SK-N-SH (cell line): Measurements from ENCODE around the gene SPG11. TPM values are rescaled to one million over a fixed set of nuclear protein-coding genes. Genes with fewer than 3 reads are reported as not detected.

Experiments
- CTCF ChIA-PET: fragments of 300-600, 350-600 bp; formaldehyde crosslinking; extraction: SDS; loops from one replicate; lab custom pipeline; 2021; lab: Yijun Ruan, JAX
- POLR2A ChIA-PET: fragments of 350-600 bp; sonication (Branson Sonifier 250); formaldehyde crosslinking; extraction: SDS; loops from one replicate; lab custom pipeline; 2020; ENCODE audit warnings: antibody characterized with exemption, inconsistent platforms; lab: Yijun Ruan, JAX
- DNase-seq: peaks from one replicate; pipeline ENCODE4 v3.0.0; 2012
- H2AFZ ChIP-seq: fragments of 200-600 bp; sonication (generic); 2 replicates; pipeline ENCODE4 v1.8.1; 2016; ENCODE audit warnings: antibody characterized with exemption, mild to moderate bottlenecking, low read depth
- H3F3A ChIP-seq: fragments of 200-600 bp; sonication (generic); replicated peaks from 2 replicates; pipeline ENCODE3; 2016; ENCODE audit warnings: antibody characterized with exemption, mild to moderate bottlenecking; ENCODE audit not compliant: insufficient read depth
- H3K27ac ChIP-seq, 2 experiments: fragments of 200-500 bp in 1 of 2; fragments of 200-600 bp in 1 of 2; sonication (Bioruptor generic) in 1 of 2; sonication (generic), shearing (Covaris generic) in 1 of 2; 2 replicates each; pipeline versions ENCODE4 v1.5.1 to v1.6.1; 2014 to 2016; ENCODE audit warnings: low read depth in 2 of 2, inconsistent platforms in 1 of 2, low read length in 1 of 2, mild to moderate bottlenecking in 1 of 2, mixed read lengths in 1 of 2
- H3K27me3 ChIP-seq: fragments of 200-600 bp; sonication (generic), shearing (Covaris generic); 2 replicates; pipeline ENCODE4 v1.6.1; 2016; ENCODE audit warnings: mixed run types; ENCODE audit not compliant: insufficient read depth
- H3K36me3 ChIP-seq, 2 experiments: fragments of 200-500 bp in 1 of 2; fragments of 200-600 bp in 1 of 2; sonication (Bioruptor generic) in 1 of 2; sonication (generic) in 1 of 2; replicated peaks in 1 of 2; 2 replicates each; pipeline versions ENCODE3 to v1.5.1; 2014 to 2016; ENCODE audit warnings: low read length in 1 of 2, mild to moderate bottlenecking in 1 of 2; ENCODE audit not compliant: insufficient read depth in 2 of 2, control insufficient read depth in 1 of 2
- H3K4me1 ChIP-seq, 2 experiments: fragments of 200-500 bp in 1 of 2; fragments of 200-600 bp in 1 of 2; sonication (Bioruptor generic) in 1 of 2; sonication (generic), shearing (Covaris generic) in 1 of 2; 2 replicates each; pipeline versions ENCODE4 v1.5.1 to v1.6.1; 2014 to 2016; ENCODE audit warnings: low read depth in 1 of 2, low read length in 1 of 2, mixed run types in 1 of 2; ENCODE audit not compliant: insufficient read depth in 2 of 2, control insufficient read depth in 1 of 2
- H3K4me2 ChIP-seq: fragments of 200-600 bp; sonication (generic), shearing (Covaris generic); 2 replicates; pipeline ENCODE4 v1.6.1; 2017; ENCODE audit warnings: mixed run types
- H3K4me3 ChIP-seq, 2 experiments: fragments of 200-500 bp in 1 of 2; fragments of 200-600 bp in 1 of 2; sonication (Bioruptor generic) in 1 of 2; sonication (generic), shearing (Covaris generic) in 1 of 2; 2 replicates each; pipeline versions ENCODE4 v1.5.1 to v1.8.1; 2014 to 2016; ENCODE audit warnings: low read depth in 2 of 2, inconsistent platforms in 1 of 2, low read length in 1 of 2, mild to moderate bottlenecking in 1 of 2, mixed read lengths in 1 of 2, moderate library complexity in 1 of 2
- H3K79me2 ChIP-seq: fragments of 200-600 bp; sonication (generic); 2 replicates; pipeline ENCODE4 v1.8.1; 2017; ENCODE audit warnings: mild to moderate bottlenecking; ENCODE audit not compliant: insufficient read depth
- H3K9ac ChIP-seq: fragments of 200-600 bp; sonication (generic); 2 replicates; pipeline ENCODE4 v1.6.1; 2017; ENCODE audit warnings: mixed run types
- H3K9me2 ChIP-seq: fragments of 200-600 bp; sonication (generic); 2 replicates; pipeline ENCODE4 v1.6.1; 2017; ENCODE audit warnings: mixed run types
- H3K9me3 ChIP-seq: fragments of 200-600 bp; sonication (generic); 2 replicates; pipeline ENCODE4 v1.6.1; 2017; ENCODE audit warnings: mixed run types, mild to moderate bottlenecking, moderate library complexity
- H4K20me1 ChIP-seq: fragments of 200-600 bp; sonication (generic); 2 replicates; pipeline ENCODE4 v1.6.1; 2017; ENCODE audit warnings: mild to moderate bottlenecking, mixed run types; ENCODE audit not compliant: insufficient read depth
- CHD2 ChIP-seq: fragments of 150-350 bp; IDR thresholded peaks from 2 replicates; pipeline ENCODE4 v1.6.1; 2018; ENCODE audit warnings: low read length; ENCODE audit not compliant: partially characterized antibody
- ELF1 ChIP-seq: IDR thresholded peaks from 2 replicates; pipeline ENCODE4 v1.4.0; 2012
- EP300 ChIP-seq, 2 experiments: IDR thresholded peaks; 2 replicates each; pipeline versions ENCODE4 v1.4.0 to v1.6.1; 2012; ENCODE audit warnings: borderline replicate concordance in 1 of 2, low read depth in 1 of 2, low read length in 1 of 2
- FOSL2 ChIP-seq: IDR thresholded peaks from 2 replicates; pipeline ENCODE4 v1.4.0; 2012; ENCODE audit warnings: low read depth, mild to moderate bottlenecking, moderate library complexity, borderline replicate concordance
- FOXJ3 ChIP-seq: sonication (generic); formaldehyde crosslinking; IDR thresholded peaks from 2 replicates; pipeline ENCODE4 v1.5.1; 2020; ENCODE audit warnings: mild to moderate bottlenecking, missing genetic modification reagents
- JUND ChIP-seq: IDR thresholded peaks from 2 replicates; pipeline ENCODE4 v1.4.0; 2012
- MEF2A ChIP-seq: IDR thresholded peaks from 2 replicates; pipeline ENCODE4 v1.4.0; 2012; ENCODE audit warnings: low read depth, borderline replicate concordance
- NFIC ChIP-seq: IDR thresholded peaks from 2 replicates; pipeline ENCODE4 v1.4.0; 2012; ENCODE audit warnings: borderline replicate concordance
- NRF1 ChIP-seq: IDR thresholded peaks from 2 replicates; pipeline ENCODE4 v1.6.1; 2012; ENCODE audit warnings: low read depth, mild to moderate bottlenecking, low read length
- RAD21 ChIP-seq: IDR thresholded peaks from 2 replicates; pipeline ENCODE4 v1.6.1; 2012; ENCODE audit warnings: mild to moderate bottlenecking, low read length
- RCOR1 ChIP-seq: fragments of 150-350 bp; IDR thresholded peaks from 2 replicates; pipeline ENCODE4 v1.6.1; 2017; ENCODE audit warnings: antibody characterized with exemption, low read length
- RFX5 ChIP-seq: IDR thresholded peaks from 2 replicates; pipeline ENCODE4 v1.6.1; 2012; ENCODE audit warnings: mild to moderate bottlenecking, improper control_type of control experiment, low read length
- RXRA ChIP-seq: IDR thresholded peaks from 2 replicates; pipeline ENCODE4 v1.4.0; 2012; ENCODE audit warnings: low read depth, mild to moderate bottlenecking, borderline replicate concordance
- SIN3A ChIP-seq: IDR thresholded peaks from 2 replicates; pipeline ENCODE4 v1.6.1; 2012; ENCODE audit warnings: low read depth, mild to moderate bottlenecking, low read length, moderate library complexity, borderline replicate concordance
- SMC3 ChIP-seq: IDR thresholded peaks from 2 replicates; pipeline ENCODE4 v1.6.1; 2012; ENCODE audit warnings: low read depth, low read length, improper control_type of control experiment
- TAF1 ChIP-seq: IDR thresholded peaks from 2 replicates; pipeline ENCODE4 v1.6.1; 2012; ENCODE audit warnings: low read depth, mild to moderate bottlenecking, low read length, moderate library complexity, borderline replicate concordance
- WGBS: methylation state at CpG from one replicate; pipeline ENCODE4 v1.1.6; 2017; ENCODE audit warnings: low lambda C conversion rate; 5-methylcytosine and 5-hydroxymethylcytosine counted together
- polyA plus RNA-seq, 3 experiments: library from polyadenylated mRNA; depleted of rRNA; stranded (reverse); fragments of >200 nt; gene quantifications; 2 replicates each; pipeline ENCODE4 v1.2.3, GENCODE V29; 2012
- TF ChIP-seq, protein P1 (sequence below): IDR thresholded peaks from 2 replicates; pipeline ENCODE4; 2012
- TF ChIP-seq, protein P2 (sequence below): fragments of 200-600 bp; sonication (generic); IDR thresholded peaks from 2 replicates; pipeline ENCODE4 v1.6.1; 2017; ENCODE audit warnings: antibody characterized with exemption, mild to moderate bottlenecking, moderate library complexity
- TF ChIP-seq, protein P3 (sequence below): IDR thresholded peaks from 2 replicates; pipeline ENCODE4 v1.6.1; 2012; ENCODE audit warnings: mild to moderate bottlenecking, low read depth, low read length, moderate library complexity

The SPG11 gene, protein sequence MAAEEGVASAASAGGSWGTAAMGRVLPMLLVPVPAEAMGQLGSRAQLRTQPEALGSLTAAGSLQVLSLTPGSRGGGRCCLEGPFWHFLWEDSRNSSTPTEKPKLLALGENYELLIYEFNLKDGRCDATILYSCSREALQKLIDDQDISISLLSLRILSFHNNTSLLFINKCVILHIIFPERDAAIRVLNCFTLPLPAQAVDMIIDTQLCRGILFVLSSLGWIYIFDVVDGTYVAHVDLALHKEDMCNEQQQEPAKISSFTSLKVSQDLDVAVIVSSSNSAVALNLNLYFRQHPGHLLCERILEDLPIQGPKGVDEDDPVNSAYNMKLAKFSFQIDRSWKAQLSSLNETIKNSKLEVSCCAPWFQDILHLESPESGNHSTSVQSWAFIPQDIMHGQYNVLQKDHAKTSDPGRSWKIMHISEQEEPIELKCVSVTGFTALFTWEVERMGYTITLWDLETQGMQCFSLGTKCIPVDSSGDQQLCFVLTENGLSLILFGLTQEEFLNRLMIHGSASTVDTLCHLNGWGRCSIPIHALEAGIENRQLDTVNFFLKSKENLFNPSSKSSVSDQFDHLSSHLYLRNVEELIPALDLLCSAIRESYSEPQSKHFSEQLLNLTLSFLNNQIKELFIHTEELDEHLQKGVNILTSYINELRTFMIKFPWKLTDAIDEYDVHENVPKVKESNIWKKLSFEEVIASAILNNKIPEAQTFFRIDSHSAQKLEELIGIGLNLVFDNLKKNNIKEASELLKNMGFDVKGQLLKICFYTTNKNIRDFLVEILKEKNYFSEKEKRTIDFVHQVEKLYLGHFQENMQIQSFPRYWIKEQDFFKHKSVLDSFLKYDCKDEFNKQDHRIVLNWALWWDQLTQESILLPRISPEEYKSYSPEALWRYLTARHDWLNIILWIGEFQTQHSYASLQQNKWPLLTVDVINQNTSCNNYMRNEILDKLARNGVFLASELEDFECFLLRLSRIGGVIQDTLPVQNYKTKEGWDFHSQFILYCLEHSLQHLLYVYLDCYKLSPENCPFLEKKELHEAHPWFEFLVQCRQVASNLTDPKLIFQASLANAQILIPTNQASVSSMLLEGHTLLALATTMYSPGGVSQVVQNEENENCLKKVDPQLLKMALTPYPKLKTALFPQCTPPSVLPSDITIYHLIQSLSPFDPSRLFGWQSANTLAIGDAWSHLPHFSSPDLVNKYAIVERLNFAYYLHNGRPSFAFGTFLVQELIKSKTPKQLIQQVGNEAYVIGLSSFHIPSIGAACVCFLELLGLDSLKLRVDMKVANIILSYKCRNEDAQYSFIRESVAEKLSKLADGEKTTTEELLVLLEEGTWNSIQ (N-terminal part only)
- polyA plus RNA-seq (2012; rRNA removed), result 36.3 and 48.7 TPM in 2 replicates
- 23.3 and 28.3 TPM in 2 replicates for polyA plus RNA-seq (2012; cell fraction: cytosol; rRNA removed)
- 126 and 140 TPM in 2 replicates for polyA plus RNA-seq (2012; cell fraction: nucleus; rRNA removed)

DNA sequence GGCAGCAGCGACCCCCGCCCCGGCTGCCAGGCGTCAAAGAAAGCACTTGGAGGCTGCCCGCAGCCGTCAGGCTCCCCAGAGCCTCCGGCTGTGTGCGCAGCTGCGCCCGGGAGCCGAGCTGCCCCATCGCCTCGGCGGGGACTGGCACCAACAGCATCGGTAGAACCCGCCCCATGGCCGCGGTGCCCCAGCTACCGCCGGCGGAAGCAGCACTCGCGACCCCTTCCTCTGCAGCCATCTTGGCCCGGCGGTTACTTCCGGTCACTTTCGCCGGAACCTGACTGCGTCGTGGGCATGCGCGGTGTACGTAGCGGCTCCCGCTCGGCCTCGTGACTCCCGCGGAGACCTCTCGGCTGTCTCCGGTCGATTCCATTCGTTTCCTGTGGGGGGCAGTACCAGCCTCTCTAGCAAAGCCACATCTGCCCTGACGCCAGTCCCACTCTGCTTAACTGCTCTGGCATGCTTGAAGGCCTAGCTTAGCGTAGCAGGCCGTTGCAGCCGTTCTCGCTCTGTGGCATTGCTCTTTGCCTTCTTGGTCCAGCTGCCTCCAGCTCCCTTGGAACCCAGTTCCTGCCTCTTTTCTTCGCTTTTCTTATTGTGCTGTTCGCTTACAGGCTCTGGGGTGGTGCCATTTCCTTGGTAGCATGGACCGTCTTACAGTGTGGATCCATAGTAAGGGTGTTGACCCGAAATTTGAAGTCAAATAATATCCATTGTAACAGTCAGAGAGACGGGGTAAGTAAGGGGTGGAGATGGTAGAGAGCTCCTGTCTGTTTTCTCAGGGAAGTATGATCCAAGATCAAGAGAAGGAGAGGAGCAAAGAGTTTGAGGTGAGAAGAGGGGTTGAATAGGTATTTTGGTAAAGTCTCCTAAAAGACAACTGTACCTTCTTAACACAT is at the start of gene SPG11:
TSS of gene SPG11 (minus strand) at position 253 of the 899 bp plus-strand sequence. CDS start at position 238, 15 bp downstream.
- Histone ChIP-seq H3K36me3 (peaks cover 12 to 22% of the 10 kb centered on the region in 2 experiments), H3K9me3 (no peaks in the 10 kb centered on the region), H3K4me3 (peak within 1 kb of the TSS; percentile 90 to 95), H3K27me3 (no peaks in the 10 kb centered on the region), H2AFZ (peak within 1 kb of the TSS; percentile 98), H3K27ac (peak within 1 kb of the TSS; percentile 84 to 93), H3K79me2 (peaks cover 28% of the 10 kb centered on the region), H4K20me1 (no peaks in the 10 kb centered on the region), H3K4me1 (peaks cover 7% of the 10 kb centered on the region in 2 experiments; a peak in 3 of 4 replicates), H3K9ac (peak within 1 kb of the TSS; percentile 92), H3K4me2 (peak within 1 kb of the TSS; percentile 85), H3K9me2 (no peaks in the 10 kb centered on the region), H3F3A (peaks cover 3% of the 10 kb centered on the region)
- ChIA-PET POLR2A (interaction anchor here (0.6 to 3.0 kb wide), 12 partner anchors 14 to 260 kb away, joined by 3 to 22 read pairs (median 4); partner anchors contain the start of genes B2M, EIF3J, PATL2 and TRIM69), CTCF (interaction anchor here (0.6 to 3.4 kb wide), 32 partner anchors 9 to 811 kb away, joined by 3 to 66 read pairs (median 4); partner anchors contain the start of genes B2M, EIF3J, PATL2 and TRIM69)
- 70% methylated on average over 10 of the region's 53 CpGs for WGBS
- peak; percentile 94 for DNase-seq
- no peak for TF ChIP-seq FOSL2
- peak; percentile 85 for TF ChIP-seq TAF1
- no peak for TF ChIP-seq RCOR1
- TF ChIP-seq SMC3, result peak; percentile 90
- peak; percentile 74 for TF ChIP-seq ELF1
- TF ChIP-seq RAD21, result peak; percentile 88
- TF ChIP-seq, protein P1, sequence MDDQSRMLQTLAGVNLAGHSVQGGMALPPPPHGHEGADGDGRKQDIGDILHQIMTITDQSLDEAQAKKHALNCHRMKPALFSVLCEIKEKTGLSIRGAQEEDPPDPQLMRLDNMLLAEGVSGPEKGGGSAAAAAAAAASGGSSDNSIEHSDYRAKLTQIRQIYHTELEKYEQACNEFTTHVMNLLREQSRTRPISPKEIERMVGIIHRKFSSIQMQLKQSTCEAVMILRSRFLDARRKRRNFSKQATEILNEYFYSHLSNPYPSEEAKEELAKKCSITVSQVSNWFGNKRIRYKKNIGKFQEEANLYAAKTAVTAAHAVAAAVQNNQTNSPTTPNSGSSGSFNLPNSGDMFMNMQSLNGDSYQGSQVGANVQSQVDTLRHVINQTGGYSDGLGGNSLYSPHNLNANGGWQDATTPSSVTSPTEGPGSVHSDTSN, result 0 out of 2 replicates have a peak, but pooled peaks have one; percentile 7
- peak; percentile 93 for TF ChIP-seq NRF1
- TF ChIP-seq RXRA, result no peak
- TF ChIP-seq, protein P2, sequence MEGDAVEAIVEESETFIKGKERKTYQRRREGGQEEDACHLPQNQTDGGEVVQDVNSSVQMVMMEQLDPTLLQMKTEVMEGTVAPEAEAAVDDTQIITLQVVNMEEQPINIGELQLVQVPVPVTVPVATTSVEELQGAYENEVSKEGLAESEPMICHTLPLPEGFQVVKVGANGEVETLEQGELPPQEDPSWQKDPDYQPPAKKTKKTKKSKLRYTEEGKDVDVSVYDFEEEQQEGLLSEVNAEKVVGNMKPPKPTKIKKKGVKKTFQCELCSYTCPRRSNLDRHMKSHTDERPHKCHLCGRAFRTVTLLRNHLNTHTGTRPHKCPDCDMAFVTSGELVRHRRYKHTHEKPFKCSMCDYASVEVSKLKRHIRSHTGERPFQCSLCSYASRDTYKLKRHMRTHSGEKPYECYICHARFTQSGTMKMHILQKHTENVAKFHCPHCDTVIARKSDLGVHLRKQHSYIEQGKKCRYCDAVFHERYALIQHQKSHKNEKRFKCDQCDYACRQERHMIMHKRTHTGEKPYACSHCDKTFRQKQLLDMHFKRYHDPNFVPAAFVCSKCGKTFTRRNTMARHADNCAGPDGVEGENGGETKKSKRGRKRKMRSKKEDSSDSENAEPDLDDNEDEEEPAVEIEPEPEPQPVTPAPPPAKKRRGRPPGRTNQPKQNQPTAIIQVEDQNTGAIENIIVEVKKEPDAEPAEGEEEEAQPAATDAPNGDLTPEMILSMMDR, result peak; percentile 84
- TF ChIP-seq CHD2, result peak; percentile 79
- TF ChIP-seq EP300 (IDR thresholded peaks at IDR 0.05; ENCODE audit: borderline replicate concordance in 1 of 2, low read depth in 1 of 2, low read length in 1 of 2), result peak in 1 of 2 experiments; percentile 23; a peak in 1 of 4 replicates
- TF ChIP-seq JUND, result no peak
- TF ChIP-seq, protein P3, sequence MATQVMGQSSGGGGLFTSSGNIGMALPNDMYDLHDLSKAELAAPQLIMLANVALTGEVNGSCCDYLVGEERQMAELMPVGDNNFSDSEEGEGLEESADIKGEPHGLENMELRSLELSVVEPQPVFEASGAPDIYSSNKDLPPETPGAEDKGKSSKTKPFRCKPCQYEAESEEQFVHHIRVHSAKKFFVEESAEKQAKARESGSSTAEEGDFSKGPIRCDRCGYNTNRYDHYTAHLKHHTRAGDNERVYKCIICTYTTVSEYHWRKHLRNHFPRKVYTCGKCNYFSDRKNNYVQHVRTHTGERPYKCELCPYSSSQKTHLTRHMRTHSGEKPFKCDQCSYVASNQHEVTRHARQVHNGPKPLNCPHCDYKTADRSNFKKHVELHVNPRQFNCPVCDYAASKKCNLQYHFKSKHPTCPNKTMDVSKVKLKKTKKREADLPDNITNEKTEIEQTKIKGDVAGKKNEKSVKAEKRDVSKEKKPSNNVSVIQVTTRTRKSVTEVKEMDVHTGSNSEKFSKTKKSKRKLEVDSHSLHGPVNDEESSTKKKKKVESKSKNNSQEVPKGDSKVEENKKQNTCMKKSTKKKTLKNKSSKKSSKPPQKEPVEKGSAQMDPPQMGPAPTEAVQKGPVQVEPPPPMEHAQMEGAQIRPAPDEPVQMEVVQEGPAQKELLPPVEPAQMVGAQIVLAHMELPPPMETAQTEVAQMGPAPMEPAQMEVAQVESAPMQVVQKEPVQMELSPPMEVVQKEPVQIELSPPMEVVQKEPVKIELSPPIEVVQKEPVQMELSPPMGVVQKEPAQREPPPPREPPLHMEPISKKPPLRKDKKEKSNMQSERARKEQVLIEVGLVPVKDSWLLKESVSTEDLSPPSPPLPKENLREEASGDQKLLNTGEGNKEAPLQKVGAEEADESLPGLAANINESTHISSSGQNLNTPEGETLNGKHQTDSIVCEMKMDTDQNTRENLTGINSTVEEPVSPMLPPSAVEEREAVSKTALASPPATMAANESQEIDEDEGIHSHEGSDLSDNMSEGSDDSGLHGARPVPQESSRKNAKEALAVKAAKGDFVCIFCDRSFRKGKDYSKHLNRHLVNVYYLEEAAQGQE, result 0 out of 2 replicates have a peak, but pooled peaks have one; percentile 15
- TF ChIP-seq RFX5, result peak; percentile 75; the same call in 1 of the 2 replicates
- no peak for TF ChIP-seq MEF2A
- no peak for TF ChIP-seq FOXJ3 (CRISPR knock-in tag)
- peak; percentile 29; the same call in 1 of the 2 replicates for TF ChIP-seq SIN3A
- TF ChIP-seq NFIC, result 0 out of 2 replicates have a peak, but pooled peaks have one; percentile 19
